GM23248 (cell line): ENCODE data around the gene STIM1.

Source experiments
- EZH2 ChIP-seq: fragments of 200-600 bp; sonication (generic); IDR thresholded peaks from 2 replicates; pipeline ENCODE4 v1.6.1; 2018; ENCODE audit warnings: antibody characterized with exemption, mild to moderate bottlenecking; ENCODE audit not compliant: insufficient read depth, poor library complexity, severe bottlenecking
- EZH2phosphoT487 ChIP-seq: fragments of 200-600 bp; sonication (generic); IDR thresholded peaks from 2 replicates; pipeline ENCODE4 v1.6.1; 2018; ENCODE audit warnings: antibody characterized with exemption, moderate library complexity, mild to moderate bottlenecking, low read depth; ENCODE audit not compliant: insufficient read depth

DNA sequence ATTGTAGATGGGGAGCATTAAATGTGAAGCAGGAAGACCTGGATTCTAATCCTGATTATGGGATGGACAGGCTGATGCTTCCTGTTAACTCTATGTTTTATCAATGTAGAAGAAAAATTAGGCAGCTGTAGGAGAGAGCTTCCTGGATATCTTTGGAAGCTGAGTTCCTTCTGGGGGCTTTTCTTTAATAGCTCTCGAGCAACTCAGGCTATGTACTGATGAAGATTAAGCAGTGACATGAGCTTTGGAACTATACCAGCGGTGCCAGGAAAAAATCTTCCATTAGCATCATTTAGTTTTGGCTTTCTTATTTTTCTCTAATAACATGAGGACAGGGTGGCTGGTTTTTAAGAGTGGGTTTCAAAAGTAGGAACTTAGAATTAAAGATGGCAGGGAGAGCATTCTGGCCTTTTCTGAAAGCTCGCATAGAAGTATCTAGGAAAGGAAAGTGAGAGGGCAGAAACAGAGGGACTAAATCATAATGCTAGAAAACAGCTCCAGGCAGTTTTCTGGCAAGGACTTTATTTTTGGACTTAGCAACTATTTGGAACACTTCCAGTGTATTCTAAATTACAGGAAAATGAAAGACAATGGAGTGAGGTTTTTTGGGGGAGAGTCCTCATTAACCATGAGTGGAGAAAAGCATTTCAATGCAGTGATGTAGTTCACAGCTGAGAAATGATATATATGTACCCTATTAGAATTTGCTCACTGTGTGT lies 169.9 kb downstream of the STIM1 start:
- TF ChIP-seq EZH2 (no peak), EZH2phosphoT487 (no peak)
